ENCODE measurements around the gene SCD5.

- TF ChIP-seq CTCF (IDR thresholded peaks at IDR 0.05; ENCODE audit: low read length) = no peak
- no peak for TF ChIP-seq EZH2 (optimal IDR thresholded peaks at IDR 0.05; ENCODE audit: low read depth, low read length)
- TF ChIP-seq EZH2phosphoT487 (IDR thresholded peaks at IDR 0.05; ENCODE audit: low read length) = no peak
These were observed 15.8 kb downstream of the SCD5 start for GRCh38 chr4:82782626-82783345.
